ENCODE measurements around the gene POU2F1. TPM values are rescaled to one million over a fixed set of nuclear protein-coding genes. Genes with fewer than 3 reads are reported as not detected.
A peak's percentile ranks its signal among the peaks of the same experiment; 100 is the strongest.

The POU2F1 gene
- total RNA-seq, 1 experiment from 2014 or later: 11.6 TPM

GRCh38 chr1:167440776-167441175 lies 220.1 kb downstream of the POU2F1 start:
- POLR2A ChIA-PET: interaction anchor here (0.6 kb wide), 1 partner anchor 172 kb away, joined by 3 read pairs; no protein-coding TSS in a partner anchor
- TF ChIP-seq CTCF (IDR thresholded peaks at IDR 0.05; ENCODE audit: unreplicated experiment): no peak
- Mint-ChIP-seq H3K27ac (ENCODE audit: low read depth, unreplicated experiment) (no peak overlapping the region), H3K36me3 (ENCODE audit: insufficient read depth, unreplicated experiment) (no peaks in the 10 kb centered on the region), H3K4me1 (ENCODE audit: insufficient read depth, unreplicated experiment) (peaks cover 6% of the 10 kb centered on the region), H3K27me3 (ENCODE audit: insufficient read depth, unreplicated experiment) (peaks cover 18% of the 10 kb centered on the region), H3K4me3 (ENCODE audit: unreplicated experiment) (no peak overlapping the region), H3K9me3 (ENCODE audit: unreplicated experiment) (no peaks in the 10 kb centered on the region)
- CTCF ChIA-PET: interaction anchor here (0.6 to 8.6 kb wide), 36 partner anchors 9 to 530 kb away, joined by 3 to 232 read pairs (median 4); no protein-coding TSS in a partner anchor
- no TSS peak for BruUV-seq (replicated peaks)
- intact Hi-C loops (cut with micrococcal nuclease): loop anchor here (5.0 kb wide), 2 partner anchors 117 to 308 kb away; no protein-coding TSS in a partner anchor
- DNase-seq (ENCODE audit: unreplicated experiment): no peak

DNA sequence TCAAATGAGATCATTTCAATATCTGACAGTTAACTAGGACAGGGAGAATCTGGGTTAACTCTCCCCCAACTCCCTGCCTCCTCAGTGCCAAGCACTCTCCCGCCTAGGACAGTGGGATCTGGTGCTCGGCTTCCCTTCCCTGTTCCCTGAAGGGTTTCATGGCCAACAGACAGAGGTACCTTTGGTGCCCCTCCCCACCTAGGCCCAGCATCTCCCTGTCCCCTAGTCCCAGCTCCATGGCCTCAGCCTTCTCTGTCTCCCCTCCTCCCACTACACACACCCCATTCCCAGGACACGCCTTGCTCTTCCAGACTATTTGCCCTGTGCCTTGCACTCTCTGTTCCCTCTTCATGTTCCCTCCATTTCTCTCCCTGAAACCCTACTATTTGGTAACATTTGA lies 220.5 kb downstream of the POU2F1 start:
- no peaks in the 10 kb centered on the region for H3K9me3 Mint-ChIP-seq (ENCODE audit: unreplicated experiment)
- peaks cover 18% of the 10 kb centered on the region for H3K27me3 Mint-ChIP-seq (ENCODE audit: insufficient read depth, unreplicated experiment)
- intact Hi-C loops (cut with micrococcal nuclease): loop anchor here (5.0 kb wide), 2 partner anchors 116 to 309 kb away; no protein-coding TSS in a partner anchor
- TF ChIP-seq CTCF (IDR thresholded peaks at IDR 0.05; ENCODE audit: unreplicated experiment): no peak
- ChIA-PET POLR2A (interaction anchor here (1.9 kb wide), 1 partner anchor 173 kb away, joined by 6 read pairs; no protein-coding TSS in a partner anchor), CTCF (interaction anchor here (0.6 to 8.6 kb wide), 44 partner anchors 9 to 558 kb away, joined by 3 to 232 read pairs (median 4); no protein-coding TSS in a partner anchor)
- H3K36me3 Mint-ChIP-seq (ENCODE audit: insufficient read depth, unreplicated experiment): no peaks in the 10 kb centered on the region
- no TSS peak for BruUV-seq (replicated peaks)
- no peak overlapping the region for H3K4me3 Mint-ChIP-seq (ENCODE audit: unreplicated experiment)
- H3K27ac Mint-ChIP-seq (ENCODE audit: low read depth, unreplicated experiment): no peak overlapping the region
- peaks cover 6% of the 10 kb centered on the region for H3K4me1 Mint-ChIP-seq (ENCODE audit: insufficient read depth, unreplicated experiment)
- no peak for DNase-seq (ENCODE audit: unreplicated experiment)

DNA sequence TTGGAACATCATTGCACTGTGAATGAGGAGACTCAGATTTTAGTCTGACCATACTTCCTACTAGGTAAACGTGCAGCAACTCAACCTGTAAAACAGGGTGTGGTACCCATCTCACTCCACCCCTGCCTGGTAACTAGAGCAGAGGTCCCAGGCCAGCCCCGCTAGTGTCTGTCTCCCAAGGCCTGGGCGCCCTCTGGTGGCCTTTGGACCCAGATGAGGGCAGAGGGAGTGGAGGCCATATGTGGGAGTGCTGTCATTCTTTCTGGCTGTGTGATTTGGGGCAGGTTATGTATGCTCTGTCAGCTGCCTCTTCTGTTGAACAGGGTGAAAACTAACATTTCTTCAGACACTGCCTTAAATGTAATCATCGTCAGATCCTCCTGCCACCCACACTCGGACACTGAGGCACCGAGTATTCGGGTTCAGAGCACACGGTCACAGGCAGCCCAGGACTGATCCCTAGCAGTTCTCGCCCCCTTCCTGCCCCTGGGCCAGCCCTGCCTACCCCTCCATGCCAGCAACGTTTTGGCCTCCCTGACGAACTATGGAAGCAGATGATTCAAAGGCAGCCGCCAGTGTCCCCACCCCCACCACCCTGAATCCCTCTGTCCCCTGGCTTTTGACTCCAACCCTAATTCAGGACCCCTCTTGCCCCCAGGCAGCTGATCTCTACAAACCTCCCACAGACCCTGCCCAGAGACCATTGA lies 221.6 kb downstream of the POU2F1 start:
- CTCF ChIA-PET: interaction anchor here (0.5 to 8.6 kb wide), 53 partner anchors 8 to 583 kb away, joined by 3 to 232 read pairs (median 4); no protein-coding TSS in a partner anchor
- no peak overlapping the region for H3K4me3 Mint-ChIP-seq (ENCODE audit: unreplicated experiment)
- DNase-seq (ENCODE audit: unreplicated experiment): peak; percentile 94
- H3K36me3 Mint-ChIP-seq (ENCODE audit: insufficient read depth, unreplicated experiment): no peaks in the 10 kb centered on the region
- POLR2A ChIA-PET: interaction anchor here (0.9 to 1.9 kb wide), 2 partner anchors 86 to 175 kb away, joined by 3 to 6 read pairs; no protein-coding TSS in a partner anchor
- BruUV-seq (replicated peaks): no TSS peak
- H3K27ac Mint-ChIP-seq (ENCODE audit: low read depth, unreplicated experiment): no peak overlapping the region
- intact Hi-C loops (cut with micrococcal nuclease): loop anchor here (1.0 to 5.0 kb wide), 8 partner anchors 41 to 531 kb away; partner anchors contain the start of gene POU2F1
- H3K9me3 Mint-ChIP-seq (ENCODE audit: unreplicated experiment): no peaks in the 10 kb centered on the region
- peaks cover 6% of the 10 kb centered on the region for H3K4me1 Mint-ChIP-seq (ENCODE audit: insufficient read depth, unreplicated experiment)
- peaks cover 18% of the 10 kb centered on the region for H3K27me3 Mint-ChIP-seq (ENCODE audit: insufficient read depth, unreplicated experiment)
- peak; percentile 98 for TF ChIP-seq CTCF (IDR thresholded peaks at IDR 0.05; ENCODE audit: unreplicated experiment)

DNA sequence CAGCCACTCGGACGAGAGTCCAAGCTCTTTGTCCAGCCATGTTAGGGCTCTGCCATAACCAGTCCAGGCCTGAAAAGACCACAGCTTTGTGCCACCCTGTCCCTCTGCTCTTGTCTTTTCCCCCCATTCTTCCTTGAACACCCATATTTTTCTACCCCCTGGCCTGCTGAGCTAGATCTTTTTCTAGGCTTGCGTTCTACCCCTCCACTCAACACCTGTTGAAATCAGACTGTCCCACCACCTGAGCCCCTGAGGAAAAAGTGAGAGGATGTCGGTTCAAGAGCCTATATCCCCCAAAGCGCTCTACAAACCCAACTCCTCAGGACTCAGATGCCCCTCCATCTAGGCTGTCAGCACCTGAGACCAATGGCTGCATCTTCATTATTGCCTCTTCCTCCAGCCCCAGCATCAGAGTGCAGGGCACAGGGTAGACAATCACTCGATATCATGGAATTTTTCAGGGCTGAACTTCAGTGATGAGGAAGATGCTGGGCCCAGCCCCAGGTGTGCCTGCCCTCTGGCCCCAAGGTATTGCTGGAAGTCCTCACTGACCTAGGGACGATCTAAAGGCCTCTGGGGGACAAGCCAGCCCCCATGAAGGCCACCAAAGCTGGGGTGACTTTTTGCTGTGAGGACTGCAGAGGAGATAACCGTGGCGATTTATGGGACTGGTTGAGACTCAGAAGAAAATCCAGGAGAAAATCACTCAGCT lies 222.3 kb downstream of the POU2F1 start:
- Mint-ChIP-seq H3K9me3 (ENCODE audit: unreplicated experiment) (no peaks in the 10 kb centered on the region), H3K4me3 (ENCODE audit: unreplicated experiment) (no peak overlapping the region), H3K4me1 (ENCODE audit: insufficient read depth, unreplicated experiment) (peaks cover 6% of the 10 kb centered on the region), H3K27ac (ENCODE audit: low read depth, unreplicated experiment) (no peak overlapping the region), H3K36me3 (ENCODE audit: insufficient read depth, unreplicated experiment) (no peaks in the 10 kb centered on the region), H3K27me3 (ENCODE audit: insufficient read depth, unreplicated experiment) (peaks cover 18% of the 10 kb centered on the region)
- no peak for TF ChIP-seq CTCF (IDR thresholded peaks at IDR 0.05; ENCODE audit: unreplicated experiment)
- DNase-seq (ENCODE audit: unreplicated experiment): no peak
- intact Hi-C loops (cut with micrococcal nuclease): loop anchor here (1.0 to 5.0 kb wide), 8 partner anchors 42 to 532 kb away; partner anchors contain the start of gene POU2F1
- POLR2A ChIA-PET: interaction anchor here (0.9 to 1.9 kb wide), 2 partner anchors 85 to 175 kb away, joined by 3 to 6 read pairs; no protein-coding TSS in a partner anchor
- CTCF ChIA-PET: interaction anchor here (0.5 to 8.6 kb wide), 42 partner anchors 13 to 583 kb away, joined by 3 to 232 read pairs (median 4); no protein-coding TSS in a partner anchor
- no TSS peak for BruUV-seq (replicated peaks)
